Measurements from ENCODE around the gene MTM1. TPM values are rescaled to one million over a fixed set of nuclear protein-coding genes. Genes with fewer than 3 reads are reported as not detected.

MTM1 gene
- total and polyA plus RNA-seq, 2 donors from 2014 or later = 6.6 to 20.5 TPM

DNA sequence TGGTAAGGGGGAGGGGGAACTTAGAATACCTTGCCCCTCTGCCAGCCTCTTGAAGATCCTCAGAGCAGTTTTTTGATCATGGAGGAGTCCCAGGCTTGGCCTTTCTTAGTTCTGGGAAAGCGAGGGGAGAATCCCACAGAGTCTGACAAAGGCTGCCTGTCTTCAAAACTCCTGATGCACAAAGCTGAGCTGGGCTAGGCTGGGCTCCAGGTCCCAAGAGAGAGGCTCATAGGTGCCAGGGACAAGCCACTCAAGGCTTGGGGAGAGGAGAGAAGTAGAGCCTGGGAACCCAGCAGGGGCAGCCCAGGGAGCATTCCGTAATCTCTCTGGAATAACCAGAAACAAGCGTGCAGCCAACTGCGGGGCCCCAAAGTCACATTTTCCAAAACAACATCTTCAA, 37.0 kb upstream of the MTM1 start:
- Histone ChIP-seq H3K4me1 (ENCODE audit: control insufficient read depth in 2 of 3, insufficient read depth in 2 of 3, low read depth in 1 of 3, low read length in 3 of 3) (no peaks in the 10 kb centered on the region), H3K9me3 (ENCODE audit: control insufficient read depth in 2 of 3, insufficient read depth in 1 of 3, low read length in 3 of 3) (no peaks in the 10 kb centered on the region), H3K9ac (ENCODE audit: low read length in 3 of 3) (no peak overlapping the region), H3K4me3 (ENCODE audit: low read length in 3 of 3) (no peak overlapping the region), H3K27ac (ENCODE audit: low read depth in 2 of 2, low read length in 2 of 2) (no peak overlapping the region), H3K36me3 (ENCODE audit: control insufficient read depth in 2 of 3, insufficient read depth in 3 of 3, low read length in 3 of 3) (no peaks in the 10 kb centered on the region), H3K27me3 (ENCODE audit: control insufficient read depth, insufficient read depth, low read length) (no peaks in the 10 kb centered on the region)
- FAIRE-seq = no peak
- intact Hi-C loops (cut with DNase I) = no loop called here
- DNase-seq = no peak
- TF ChIP-seq, protein P1, sequence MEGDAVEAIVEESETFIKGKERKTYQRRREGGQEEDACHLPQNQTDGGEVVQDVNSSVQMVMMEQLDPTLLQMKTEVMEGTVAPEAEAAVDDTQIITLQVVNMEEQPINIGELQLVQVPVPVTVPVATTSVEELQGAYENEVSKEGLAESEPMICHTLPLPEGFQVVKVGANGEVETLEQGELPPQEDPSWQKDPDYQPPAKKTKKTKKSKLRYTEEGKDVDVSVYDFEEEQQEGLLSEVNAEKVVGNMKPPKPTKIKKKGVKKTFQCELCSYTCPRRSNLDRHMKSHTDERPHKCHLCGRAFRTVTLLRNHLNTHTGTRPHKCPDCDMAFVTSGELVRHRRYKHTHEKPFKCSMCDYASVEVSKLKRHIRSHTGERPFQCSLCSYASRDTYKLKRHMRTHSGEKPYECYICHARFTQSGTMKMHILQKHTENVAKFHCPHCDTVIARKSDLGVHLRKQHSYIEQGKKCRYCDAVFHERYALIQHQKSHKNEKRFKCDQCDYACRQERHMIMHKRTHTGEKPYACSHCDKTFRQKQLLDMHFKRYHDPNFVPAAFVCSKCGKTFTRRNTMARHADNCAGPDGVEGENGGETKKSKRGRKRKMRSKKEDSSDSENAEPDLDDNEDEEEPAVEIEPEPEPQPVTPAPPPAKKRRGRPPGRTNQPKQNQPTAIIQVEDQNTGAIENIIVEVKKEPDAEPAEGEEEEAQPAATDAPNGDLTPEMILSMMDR (IDR thresholded peaks at IDR 0.05; ENCODE audit: borderline replicate concordance, extremely low read depth, insufficient read depth) = no peak

DNA sequence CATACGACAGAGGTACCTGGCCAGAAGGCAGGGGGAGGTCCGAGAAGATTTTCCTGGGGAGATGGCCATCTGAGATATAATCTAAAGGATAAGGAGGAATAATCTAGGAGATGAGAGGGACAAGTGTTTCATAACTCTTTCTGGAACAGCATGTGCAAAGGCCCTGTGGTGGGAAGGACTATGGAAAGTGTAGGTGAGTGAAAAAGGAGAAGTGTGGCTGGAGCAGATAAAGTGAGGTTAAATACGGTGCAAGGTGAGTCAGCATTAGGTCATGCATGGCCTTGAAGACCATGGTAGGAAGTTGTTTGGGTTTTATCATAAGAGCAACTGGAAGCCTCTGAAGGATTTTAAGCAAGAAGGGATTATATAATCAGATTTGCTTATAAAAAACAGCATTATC, 34.6 kb upstream of the MTM1 start:
- Histone ChIP-seq H3K4me1 (ENCODE audit: control insufficient read depth in 2 of 3, insufficient read depth in 2 of 3, low read depth in 1 of 3, low read length in 3 of 3) (no peaks in the 10 kb centered on the region), H3K4me3 (ENCODE audit: low read length in 3 of 3) (no peak overlapping the region), H3K27me3 (ENCODE audit: control insufficient read depth, insufficient read depth, low read length) (no peaks in the 10 kb centered on the region), H3K36me3 (ENCODE audit: control insufficient read depth in 2 of 3, insufficient read depth in 3 of 3, low read length in 3 of 3) (no peaks in the 10 kb centered on the region), H3K9ac (ENCODE audit: low read length in 3 of 3) (no peak overlapping the region), H3K27ac (ENCODE audit: low read depth in 2 of 2, low read length in 2 of 2) (no peak overlapping the region), H3K9me3 (ENCODE audit: control insufficient read depth in 2 of 3, insufficient read depth in 1 of 3, low read length in 3 of 3) (no peaks in the 10 kb centered on the region)
- FAIRE-seq (no peak), DNase-seq (no peak)
- intact Hi-C loops (cut with DNase I) = no loop called here
- TF ChIP-seq, protein P1 (IDR thresholded peaks at IDR 0.05; ENCODE audit: borderline replicate concordance, extremely low read depth, insufficient read depth) = no peak

DNA sequence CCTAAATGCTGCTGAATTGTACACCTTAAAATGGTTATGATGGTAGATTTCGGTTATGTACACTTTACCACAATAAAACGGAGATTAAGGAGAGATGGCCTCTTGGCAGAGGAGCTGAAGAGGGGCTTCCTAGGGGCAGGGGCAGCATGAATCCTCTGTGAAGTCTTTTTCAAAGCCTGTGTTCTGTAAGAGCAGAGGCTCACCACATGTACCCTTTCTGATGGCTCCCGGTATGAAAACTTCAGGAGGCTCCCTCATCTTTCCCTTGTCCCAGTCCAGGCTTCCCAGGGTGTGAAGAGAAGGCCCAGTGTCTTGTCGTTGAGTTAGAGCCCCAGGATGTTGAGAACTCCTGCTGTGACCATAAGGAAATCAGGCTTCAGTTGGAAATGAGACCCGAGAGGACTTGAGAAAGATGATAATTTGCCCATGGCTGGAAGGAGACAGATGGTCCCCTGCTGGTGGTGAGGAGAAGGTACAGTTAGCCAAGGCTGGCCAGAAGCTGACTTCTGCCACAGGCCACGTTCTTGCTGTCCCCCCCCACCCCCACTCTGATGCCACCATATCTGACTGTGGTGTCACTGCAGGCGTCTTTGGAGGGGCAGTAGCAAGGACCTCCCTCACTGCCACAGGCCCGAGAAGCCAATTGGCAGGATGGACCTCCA, 31.8 kb upstream of the MTM1 start:
- TF ChIP-seq, protein P1 (IDR thresholded peaks at IDR 0.05; ENCODE audit: borderline replicate concordance, extremely low read depth, insufficient read depth) = no peak
- no peaks in the 10 kb centered on the region for H3K4me1 ChIP-seq (ENCODE audit: control insufficient read depth in 2 of 3, insufficient read depth in 2 of 3, low read depth in 1 of 3, low read length in 3 of 3)
- H3K27me3 ChIP-seq (ENCODE audit: control insufficient read depth, insufficient read depth, low read length) = no peaks in the 10 kb centered on the region
- H3K27ac ChIP-seq (ENCODE audit: low read depth in 2 of 2, low read length in 2 of 2) = no peak overlapping the region
- intact Hi-C loops (cut with DNase I) = no loop called here
- no peak overlapping the region for H3K9ac ChIP-seq (ENCODE audit: low read length in 3 of 3)
- DNase-seq (no peak), FAIRE-seq (no peak)
- no peaks in the 10 kb centered on the region for H3K36me3 ChIP-seq (ENCODE audit: control insufficient read depth in 2 of 3, insufficient read depth in 3 of 3, low read length in 3 of 3)
- H3K9me3 ChIP-seq (ENCODE audit: control insufficient read depth in 2 of 3, insufficient read depth in 1 of 3, low read length in 3 of 3) = no peaks in the 10 kb centered on the region
- no peak overlapping the region for H3K4me3 ChIP-seq (ENCODE audit: low read length in 3 of 3)

DNA sequence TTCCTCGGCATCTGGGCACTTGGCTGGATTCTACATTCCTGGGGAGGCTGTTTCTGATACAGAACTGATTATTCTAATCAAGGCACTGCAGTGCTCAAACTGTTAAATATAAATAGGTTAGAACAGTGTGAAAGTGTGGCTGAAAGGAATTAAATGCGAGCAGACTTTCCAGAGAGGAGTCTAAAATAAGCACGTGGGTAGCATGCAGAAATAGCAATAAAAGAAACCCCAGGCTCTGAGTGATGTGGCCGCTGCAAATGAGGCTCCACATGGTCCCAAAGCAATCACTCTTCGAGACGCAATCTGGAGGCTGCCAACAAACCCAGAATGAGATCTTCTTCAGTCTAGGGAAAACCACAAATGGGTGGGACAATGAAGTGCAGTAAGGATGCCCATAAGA, 30.6 kb upstream of the MTM1 start:
- TF ChIP-seq, protein P1 (IDR thresholded peaks at IDR 0.05; ENCODE audit: borderline replicate concordance, extremely low read depth, insufficient read depth) = no peak
- no peak for FAIRE-seq
- no peak overlapping the region for H3K4me3 ChIP-seq (ENCODE audit: low read length in 3 of 3)
- H3K9ac ChIP-seq (ENCODE audit: low read length in 3 of 3) = no peak overlapping the region
- H3K27ac ChIP-seq (ENCODE audit: low read depth in 2 of 2, low read length in 2 of 2) = no peak overlapping the region
- DNase-seq = no peak
- no peaks in the 10 kb centered on the region for H3K4me1 ChIP-seq (ENCODE audit: control insufficient read depth in 2 of 3, insufficient read depth in 2 of 3, low read depth in 1 of 3, low read length in 3 of 3)
- H3K9me3 ChIP-seq (ENCODE audit: control insufficient read depth in 2 of 3, insufficient read depth in 1 of 3, low read length in 3 of 3) = no peaks in the 10 kb centered on the region
- H3K36me3 ChIP-seq (ENCODE audit: control insufficient read depth in 2 of 3, insufficient read depth in 3 of 3, low read length in 3 of 3) = no peaks in the 10 kb centered on the region
- intact Hi-C loops (cut with DNase I) = no loop called here
- H3K27me3 ChIP-seq (ENCODE audit: control insufficient read depth, insufficient read depth, low read length) = no peaks in the 10 kb centered on the region

Data from kidney (tissue), 14 donors.